NCI-H2196 treated with DMSO at 0.1 percent for 48 hours (cell line): ENCODE data around the gene ALKBH2.
A peak's percentile ranks its signal among the peaks of the same experiment; 100 is the strongest.

Experiments
- DNase-seq: peaks from one replicate; lab custom pipeline; 2025; ENCODE audit not compliant: unreplicated experiment; lab: John Stamatoyannopoulos, UW

ALKBH2 gene

DNA sequence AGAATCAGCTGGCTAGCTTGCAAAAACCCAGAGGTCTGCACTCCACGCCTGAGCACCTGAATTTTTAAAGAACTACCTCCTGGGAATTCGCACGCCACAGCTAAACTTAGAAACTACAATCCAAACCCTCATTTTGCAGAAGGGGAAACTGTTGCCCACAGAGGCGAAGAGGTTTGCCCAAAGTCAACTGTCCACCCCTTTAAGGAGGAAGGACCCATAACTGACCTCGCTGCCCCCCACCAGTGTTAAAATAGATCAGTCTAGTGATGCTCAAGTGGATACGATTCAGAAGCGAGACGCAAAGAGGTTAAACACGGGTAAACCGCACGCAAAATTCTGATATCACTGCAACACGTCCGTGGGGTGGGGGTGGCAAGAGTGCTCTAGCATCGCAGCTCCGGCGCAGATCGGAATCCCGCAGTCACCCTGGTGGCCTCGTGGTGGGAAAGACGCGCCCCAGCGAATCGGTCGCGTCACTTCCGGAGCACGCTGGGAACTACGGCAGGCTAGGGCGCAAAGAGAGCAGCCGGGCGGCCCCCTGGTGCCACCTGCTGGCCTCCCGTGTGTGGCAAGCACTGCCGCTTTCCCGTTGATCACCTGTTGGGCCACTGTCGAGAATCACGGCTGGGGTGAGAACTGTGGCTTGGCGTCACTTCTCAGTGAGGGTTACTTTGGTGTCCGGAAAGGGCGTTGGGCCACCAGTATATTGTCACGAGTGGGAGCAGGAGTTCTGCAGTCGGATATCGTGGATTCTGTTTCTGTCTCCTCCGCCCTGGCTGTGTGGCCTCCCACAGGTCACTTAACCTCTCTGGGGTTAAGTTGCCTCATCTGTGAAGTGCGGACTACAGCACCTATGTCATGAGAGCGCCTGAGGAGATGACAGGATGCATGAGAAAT lies at the start of gene ALKBH2:
Gene ALKBH2, minus strand, starts transcription at position 451 of the 897 bp plus-strand sequence. CDS start 686 bp downstream, outside the sequence.
- peak; percentile 84 for DNase-seq

DNA sequence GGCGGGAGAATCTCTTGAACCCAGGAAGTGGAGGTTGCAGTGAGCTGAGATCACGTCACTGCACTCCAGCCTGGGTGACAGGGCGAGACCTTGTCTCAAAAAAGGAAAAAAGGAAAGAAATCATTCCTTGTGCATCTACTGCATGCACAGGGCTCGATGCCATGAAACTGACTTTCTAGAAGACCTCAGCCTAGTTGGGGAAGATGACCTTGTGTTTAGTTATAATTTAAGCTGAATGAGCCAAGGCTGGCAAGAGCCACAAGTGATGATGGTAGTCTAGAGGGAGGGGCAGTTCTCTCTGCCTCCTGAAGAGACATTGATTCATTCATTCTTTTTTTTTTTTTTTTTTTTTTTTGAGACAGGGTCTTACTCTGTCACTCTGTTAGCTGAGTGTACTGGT lies 47.3 kb upstream of the ALKBH2 start:
- no peak for DNase-seq

DNA sequence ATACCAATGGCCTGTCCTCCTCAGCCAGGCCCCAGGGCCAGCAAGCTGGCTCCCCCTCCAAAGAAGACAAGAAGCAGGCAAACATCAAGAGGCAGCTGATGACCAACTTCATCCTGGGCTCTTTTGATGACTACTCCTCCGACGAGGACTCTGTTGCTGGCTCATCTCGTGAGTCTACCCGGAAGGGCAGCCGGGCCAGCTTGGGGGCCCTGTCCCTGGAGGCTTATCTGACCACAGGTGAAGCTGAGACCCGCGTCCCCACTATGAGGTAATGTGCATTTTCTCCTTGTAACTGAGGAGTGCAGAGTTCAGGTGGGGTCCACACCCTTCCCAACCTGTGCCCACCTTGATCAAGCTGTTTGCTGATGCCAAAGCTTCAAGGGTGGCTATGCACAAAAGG lies 46.5 kb upstream of the ALKBH2 start:
- DNase-seq: no peak

DNA sequence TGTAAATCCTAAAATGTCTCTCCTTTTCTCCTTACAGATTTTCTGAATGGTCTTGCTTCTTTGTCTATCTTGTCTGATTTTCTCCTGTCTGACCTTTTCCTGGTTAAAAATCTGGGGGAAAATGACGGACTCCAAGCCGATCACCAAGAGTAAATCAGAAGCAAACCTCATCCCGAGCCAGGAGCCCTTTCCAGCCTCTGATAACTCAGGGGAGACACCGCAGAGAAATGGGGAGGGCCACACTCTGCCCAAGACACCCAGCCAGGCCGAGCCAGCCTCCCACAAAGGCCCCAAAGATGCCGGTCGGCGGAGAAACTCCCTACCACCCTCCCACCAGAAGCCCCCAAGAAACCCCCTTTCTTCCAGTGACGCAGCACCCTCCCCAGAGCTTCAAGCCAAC lies 46.1 kb upstream of the ALKBH2 start:
- DNase-seq: no peak

DNA sequence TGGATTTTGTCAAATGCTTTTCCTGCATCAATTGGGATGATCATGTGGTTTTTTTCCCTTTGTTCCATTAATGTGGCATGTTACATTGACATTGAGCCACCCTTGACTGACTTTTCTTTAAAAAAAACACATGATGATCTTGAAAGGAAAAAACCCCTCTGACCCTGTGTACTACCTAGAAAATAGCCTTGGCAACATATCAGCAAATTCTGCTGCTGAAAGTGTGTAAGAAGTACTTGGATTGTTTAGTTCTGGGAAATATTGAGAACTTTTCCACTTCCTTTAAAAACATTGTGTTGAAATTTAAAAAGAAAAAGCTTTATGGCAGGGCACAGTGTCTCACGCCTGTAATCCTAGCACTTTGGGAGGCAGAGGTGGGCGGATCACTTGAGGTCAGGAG lies 43.8 kb upstream of the ALKBH2 start:
- no peak for DNase-seq

DNA sequence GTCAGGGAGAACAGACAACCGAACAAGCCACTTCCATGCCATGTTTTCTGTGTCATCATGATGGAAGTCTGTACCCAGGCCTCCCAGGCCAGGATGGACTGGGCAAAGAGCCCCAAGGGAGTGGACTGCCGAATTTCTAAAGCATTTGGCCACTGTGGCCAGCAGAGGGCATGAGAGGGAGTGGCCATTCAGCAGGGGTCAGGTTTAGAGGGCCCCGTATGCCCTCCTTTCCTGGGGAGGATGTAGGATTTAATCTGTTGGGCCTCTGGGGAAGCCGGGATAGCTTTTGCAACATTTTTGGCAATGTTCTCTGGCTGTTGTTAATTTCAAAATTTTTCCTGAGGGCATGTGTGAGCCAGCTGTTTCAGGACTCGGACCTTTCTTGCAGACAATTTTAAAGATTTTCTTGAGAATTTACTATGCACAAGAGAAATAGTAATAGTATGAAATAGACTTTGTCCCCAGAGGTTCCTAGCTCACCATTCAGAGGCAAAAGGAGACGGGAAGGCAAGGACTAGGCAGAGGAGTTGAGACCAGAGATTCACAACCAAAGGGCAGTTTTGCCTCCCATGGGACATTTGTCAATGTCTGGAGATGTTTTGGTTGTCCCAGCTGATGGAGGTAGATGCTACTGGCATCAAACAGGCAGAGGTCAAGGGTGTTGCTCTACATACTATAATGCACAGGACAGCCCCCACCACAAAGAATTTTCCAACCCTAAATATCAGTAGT lies 41.1 kb upstream of the ALKBH2 start:
- no peak for DNase-seq

DNA sequence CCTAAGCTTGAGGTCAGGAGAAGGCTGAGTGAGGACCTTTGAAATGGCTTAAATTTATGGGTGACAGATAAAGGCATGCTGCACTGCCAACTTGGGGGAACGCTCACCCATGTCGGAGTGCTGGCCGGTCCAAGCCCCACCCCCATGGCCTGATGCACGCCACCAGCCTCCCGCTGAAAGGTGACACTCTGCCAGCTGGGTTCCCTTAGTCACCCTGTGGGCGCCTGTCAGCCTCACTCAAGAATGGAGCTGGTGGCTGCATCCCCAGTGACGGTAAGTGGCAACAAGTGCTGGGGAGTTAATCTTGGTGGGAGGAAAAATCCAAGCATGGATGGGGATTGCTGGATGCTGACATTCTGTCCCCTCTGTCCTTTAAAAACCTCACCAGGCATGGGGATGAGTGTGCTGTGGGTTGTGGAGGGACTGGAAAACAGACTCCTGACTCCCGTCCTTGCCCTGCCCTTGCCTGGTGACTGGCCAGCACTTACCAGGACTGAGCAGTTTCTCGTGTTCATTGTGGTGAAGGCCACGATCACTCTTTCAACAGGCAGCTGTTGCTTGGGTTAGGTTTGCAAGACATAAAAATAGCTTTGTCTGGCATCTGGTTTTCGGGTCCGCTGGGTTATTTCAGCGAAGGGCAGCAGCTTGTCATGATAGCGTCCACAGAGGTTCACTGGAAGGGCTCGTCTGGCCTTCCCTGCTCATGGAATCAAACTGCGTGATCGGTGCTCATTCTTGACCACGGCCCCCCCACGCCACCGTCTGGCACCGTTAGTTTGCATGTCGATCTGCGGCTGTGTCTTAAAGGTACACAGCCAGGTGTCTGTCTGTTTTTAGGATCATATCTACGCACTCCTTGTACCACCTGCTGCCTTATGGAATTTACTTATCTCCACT lies 38.1 kb upstream of the ALKBH2 start:
- no peak for DNase-seq

DNA sequence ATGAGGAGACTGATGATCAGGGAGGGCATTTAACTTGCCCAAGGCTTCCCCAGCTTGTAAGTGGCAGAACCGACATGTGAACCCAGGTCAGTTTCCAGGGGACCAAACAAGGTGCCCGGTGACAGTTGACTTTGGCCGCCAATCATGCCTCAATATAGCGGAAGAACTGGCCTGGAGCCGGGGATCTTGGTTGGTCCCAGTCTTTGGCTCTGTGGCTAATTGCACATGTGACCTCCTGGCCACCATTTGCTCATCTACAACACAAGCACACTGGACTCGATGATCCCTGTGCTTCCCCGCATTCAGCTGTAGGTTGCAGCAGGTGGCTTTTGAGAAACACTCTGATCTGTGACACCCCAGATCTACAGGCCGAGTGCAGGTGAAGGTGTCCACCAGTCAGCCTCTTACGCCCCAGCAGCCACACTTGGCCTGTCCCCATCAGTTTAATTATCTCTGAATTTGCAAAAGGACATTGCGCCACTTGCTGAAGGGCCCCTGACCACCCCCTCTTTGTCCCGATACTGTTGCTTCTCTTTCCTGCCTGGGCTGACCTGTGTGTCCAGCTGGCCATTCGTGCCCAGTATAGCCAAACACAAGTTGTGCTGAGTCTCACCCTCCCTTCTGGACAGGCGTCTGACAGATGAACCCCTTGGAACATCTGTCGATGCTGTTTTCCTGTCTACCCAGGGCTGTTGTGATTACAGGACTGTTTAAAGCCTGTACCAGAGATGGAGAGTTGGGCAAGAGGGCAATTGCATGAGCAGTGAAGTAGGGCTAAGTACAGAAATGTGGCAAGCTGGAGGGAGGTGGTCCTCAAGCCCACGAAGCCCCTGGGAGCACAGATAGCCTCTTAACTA lies 37.3 kb upstream of the ALKBH2 start:
- DNase-seq: no peak

DNA sequence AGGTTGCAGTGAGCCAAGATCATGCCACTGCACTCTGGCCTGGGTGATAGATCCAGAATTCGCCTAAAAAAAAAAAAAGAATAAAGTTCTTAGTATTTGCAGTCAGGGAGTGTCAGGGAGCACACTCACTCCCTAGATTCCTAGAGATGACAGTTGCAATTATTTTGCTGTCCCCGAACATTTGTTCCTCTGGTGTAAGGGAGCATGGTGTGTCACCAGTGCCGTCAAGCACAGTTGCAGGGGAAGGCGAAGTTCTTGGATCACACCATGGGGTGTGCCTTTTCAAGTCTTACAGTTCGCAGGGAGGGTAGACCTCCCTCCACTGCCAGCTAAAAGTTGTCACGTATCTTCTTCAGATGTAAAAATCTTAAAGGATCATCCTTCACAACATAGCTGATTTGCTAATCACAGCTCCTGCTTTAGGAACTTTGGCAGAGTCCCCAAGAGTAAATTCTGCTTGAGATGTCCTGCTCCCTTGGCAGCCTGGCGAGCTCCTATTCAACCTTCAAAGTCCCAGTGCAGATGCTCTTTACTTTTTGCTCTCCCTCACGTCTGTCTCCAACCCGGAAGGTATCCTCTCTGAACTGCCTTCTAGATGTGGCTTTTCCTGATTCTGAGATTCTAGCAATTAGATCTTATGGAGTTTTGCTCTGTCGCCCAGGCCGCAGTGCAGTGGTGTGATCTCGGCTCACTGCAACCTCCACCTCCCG lies 34.4 kb upstream of the ALKBH2 start:
- no peak for DNase-seq

DNA sequence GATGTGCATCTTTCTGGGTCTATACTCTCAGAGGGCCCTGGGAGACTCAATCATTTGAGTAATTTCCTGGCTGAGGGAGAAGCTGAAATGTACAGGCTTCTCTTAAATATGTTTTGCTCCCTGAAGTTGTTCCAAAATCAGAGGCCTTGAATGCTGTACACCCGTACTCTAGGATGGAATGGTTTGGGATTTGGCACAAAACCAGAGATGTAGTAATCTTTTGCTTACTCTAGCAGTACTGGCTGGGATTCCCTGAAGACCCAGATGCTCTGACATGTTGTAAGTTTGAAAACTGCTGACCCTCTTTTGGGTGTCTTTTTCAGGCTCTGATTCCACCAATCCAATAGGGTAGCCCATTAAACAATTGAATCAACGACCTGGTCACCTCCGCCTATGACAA lies 33.5 kb upstream of the ALKBH2 start:
- no peak for DNase-seq

DNA sequence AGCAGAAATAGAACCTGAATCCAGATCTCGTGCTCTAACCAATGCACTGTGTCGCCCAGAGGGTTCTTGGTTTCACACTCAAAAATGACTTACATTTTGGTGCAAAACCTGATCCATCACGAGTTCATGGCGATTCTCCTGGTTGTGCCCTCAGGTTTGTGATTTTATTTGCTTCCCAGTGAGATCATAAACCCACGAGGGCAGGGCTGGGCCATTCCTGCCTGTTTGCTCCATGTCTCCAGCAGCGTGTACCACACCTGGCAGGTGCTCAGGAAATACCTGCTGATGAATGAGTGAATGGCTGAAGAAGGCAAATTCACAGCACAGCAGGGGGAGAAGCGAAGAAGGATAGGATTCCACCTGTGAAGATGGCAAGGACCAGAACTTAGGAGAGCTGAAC lies 32.5 kb upstream of the ALKBH2 start:
- DNase-seq: no peak

DNA sequence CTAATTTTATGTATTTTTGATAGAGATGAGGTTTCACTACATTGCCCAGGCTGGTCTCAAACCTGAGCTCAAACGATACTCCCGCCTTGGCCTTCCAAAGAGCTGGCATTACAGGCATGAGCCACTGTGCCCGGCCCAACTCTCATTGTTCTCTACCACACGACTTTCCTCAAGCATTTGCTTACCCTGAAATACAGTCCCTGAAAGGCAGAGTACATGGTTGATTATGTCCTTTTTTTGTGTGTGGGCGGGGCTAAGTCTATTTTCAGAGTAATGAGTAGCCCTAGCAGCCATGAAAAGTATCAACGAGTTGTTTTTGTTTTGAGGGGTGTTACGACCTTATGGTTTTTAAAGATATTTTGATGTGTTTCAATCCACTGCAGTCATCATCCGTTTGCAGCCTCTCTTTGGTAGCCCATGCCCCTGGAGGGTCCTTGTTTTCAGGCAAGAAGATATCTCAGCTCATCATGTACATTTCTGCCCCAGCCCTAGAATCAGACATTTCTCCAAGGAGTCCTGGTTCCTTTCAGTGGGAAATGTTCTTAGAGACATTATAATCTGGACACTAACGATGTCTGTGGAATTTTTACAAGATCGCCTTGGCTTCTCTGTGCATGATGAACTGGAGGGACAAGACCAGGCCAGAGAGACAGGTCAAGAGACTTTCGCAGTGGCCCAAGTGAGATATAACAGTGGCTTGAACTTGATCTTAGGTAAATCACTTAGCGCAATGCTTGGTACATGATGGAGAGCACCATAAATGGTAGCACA lies 31.8 kb upstream of the ALKBH2 start:
- no peak for DNase-seq

DNA sequence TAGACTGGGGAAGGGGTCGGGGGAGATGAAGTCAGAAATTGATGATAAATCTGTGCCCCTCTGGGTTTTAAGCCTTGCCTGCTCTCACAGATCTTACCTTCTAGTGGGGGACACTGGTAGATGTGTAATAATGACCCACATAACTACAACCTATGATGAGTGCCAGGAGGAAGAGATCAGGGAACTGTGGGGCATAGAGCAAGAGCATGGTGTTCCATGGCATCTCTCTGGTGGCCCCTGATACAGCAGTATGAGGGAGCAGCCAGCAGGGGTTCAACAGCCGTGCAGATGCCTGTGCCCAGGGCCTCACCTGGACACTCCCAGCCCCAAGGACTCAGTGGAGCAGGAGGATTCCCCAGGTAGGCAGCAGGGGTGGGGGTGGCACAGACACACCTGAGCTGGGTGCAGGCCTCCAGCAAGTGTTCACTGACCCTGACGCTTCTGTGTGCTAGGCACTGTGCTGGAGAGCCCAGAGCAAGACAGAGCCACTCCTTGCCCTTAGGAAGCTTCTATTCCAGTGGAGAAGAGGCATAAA lies 28.1 kb upstream of the ALKBH2 start:
- no peak for DNase-seq

DNA sequence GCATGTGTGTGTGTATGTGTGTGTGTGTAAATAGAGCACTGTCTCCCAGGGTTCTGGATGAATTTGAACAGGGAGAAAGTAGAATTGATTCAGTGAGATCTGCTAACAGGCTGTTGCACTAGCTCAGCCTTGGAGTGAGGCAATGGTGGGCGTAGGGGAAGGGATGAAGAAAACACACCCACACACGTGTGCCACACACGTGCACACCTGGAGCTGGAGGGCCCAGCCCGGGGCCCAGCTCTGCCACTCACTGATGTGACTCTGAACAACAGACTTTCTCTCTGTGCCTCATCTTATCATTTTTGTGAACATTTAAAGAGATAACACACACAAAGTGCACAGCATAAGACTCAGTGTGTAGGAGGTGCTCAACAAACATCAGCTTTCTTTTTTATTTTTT lies 27.3 kb upstream of the ALKBH2 start:
- no peak for DNase-seq

DNA sequence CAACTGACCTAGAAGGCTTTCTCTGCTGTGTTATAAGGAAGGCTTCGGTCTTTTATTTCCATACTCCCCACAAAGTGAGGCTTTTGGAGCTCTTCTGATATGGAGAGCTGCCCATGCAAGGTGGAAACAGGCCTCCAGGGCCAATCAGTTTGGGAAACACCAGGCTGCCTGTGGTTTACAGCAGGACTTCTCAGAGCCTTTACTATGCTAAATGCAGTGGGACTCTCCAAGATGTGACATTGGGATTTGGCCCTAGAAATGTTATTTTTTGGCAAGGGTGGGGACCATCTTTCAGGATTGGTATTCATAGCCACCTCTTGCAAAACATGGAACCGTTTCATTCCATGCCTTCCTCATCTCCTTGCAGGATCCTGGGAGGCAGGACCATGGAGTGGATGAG lies 26.8 kb upstream of the ALKBH2 start:
- no peak for DNase-seq

DNA sequence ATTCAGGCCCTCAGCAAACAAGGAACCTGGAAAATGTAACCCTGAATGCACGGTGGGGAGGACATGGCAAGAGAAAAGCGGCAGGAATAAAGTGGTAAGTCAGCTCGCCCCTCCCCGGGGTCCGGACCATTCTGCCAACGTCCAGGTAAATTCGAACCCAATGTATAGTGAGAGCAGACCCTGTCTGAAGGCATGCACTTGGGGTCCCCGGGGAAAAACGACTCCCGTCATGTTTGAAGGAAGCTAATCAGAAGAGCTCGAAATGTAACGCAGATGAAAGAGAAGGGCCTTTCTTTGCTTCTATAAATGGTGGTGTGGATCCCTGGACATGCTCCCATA lies 23.3 kb upstream of the ALKBH2 start:
- no peak for DNase-seq

DNA sequence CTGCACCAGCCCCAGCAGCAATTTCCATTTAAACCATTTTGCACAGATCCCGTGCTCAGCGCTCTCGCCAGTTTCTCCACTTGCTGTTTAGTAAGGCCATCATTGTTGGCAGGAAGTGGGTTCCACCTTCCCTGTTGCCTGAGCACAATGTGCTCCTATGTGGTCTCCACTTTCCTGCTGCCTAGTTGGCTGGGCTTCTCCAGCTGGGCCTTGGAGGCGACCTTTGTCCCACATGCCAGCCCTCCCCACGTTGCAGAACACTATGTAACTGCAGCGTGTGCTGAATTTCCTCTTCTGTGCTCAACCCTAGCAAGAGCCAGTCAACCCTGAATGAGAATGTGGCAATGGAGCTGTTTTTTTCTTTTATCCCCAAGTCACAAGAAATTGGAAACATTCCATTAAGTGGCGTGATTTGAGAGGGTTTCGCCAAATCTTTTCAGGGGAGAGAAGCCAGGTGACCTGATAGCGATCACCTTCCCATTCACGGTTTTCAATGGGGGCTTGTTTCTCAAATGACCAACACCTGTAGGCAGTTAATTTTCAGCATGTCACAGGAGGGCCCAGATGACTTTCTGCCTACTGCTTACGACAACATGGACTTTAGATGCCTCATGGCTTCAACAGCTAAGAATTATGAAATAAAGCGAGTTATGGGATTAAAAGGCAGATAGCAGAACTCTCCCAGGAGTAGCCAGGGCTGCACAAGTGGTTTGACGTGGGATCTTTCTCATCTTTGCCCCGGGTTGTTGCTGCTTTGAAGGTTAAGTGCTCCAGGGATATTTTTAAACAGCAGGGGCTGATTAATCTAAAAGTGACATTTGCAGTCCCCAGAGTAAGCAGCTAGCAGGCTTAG lies 22.7 kb upstream of the ALKBH2 start, which contains the start of gene ACACB:
Gene ACACB, plus strand, starts transcription at position 830 of the 853 bp plus-strand sequence. CDS start 22,819 bp downstream, outside the sequence.
- DNase-seq: no peak

DNA sequence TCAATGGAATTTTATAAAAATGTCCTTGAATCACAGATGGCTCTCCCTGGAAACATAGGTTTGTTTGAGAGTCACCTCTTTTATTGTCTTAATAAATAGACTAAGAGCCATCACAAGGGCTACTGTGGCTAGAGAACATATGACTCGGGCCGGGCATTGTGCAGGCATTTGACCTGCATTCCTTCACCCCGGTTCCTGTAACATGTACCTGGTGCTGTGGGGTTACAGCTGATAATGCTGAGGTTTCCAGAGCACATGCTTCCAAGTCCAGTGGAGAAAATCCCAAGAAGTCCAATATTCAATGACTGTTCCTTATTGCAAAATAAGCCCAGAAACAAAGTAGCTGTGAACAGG lies 22.1 kb upstream of the ALKBH2 start:
- DNase-seq: no peak
